Type B pancreatic cell (in vitro differentiated cells): ENCODE results near the gene MNS1. TPM values are rescaled to one million over a fixed set of nuclear protein-coding genes. Genes with fewer than 3 reads are reported as not detected.
"Not testable (repeated sequence)": the region's sequence is repeated elsewhere in the genome, so short reads cannot be mapped to it uniquely, and the experiment has no call there.

Source experiments
- DNase-seq: peaks from one replicate; pipeline ENCODE4 v3.0.0; 2021; ENCODE audit warnings: mixed read lengths; ENCODE audit not compliant: unreplicated experiment; ENCODE audit errors: extremely low spot score
- H3K27ac Mint-ChIP-seq: 2 replicates; pipeline ENCODE4 v1.8.0; 2021; ENCODE audit warnings: mild to moderate bottlenecking, mixed read lengths
- H3K27me3 Mint-ChIP-seq: 2 replicates; pipeline ENCODE4 v1.8.0; 2021; ENCODE audit warnings: mixed read lengths
- H3K36me3 Mint-ChIP-seq: 2 replicates; pipeline ENCODE4 v1.8.0; 2021; ENCODE audit warnings: mixed read lengths
- H3K4me1 Mint-ChIP-seq: one replicate; pipeline ENCODE4 v1.8.0; 2021; ENCODE audit warnings: mixed read lengths; ENCODE audit not compliant: unreplicated experiment
- H3K4me3 Mint-ChIP-seq: 2 replicates; pipeline ENCODE4 v1.8.0; 2021; ENCODE audit warnings: mild to moderate bottlenecking, mixed read lengths
- H3K9me3 Mint-ChIP-seq: 2 replicates; pipeline ENCODE4 v1.8.0; 2021; ENCODE audit warnings: mixed read lengths
- CTCF ChIP-seq: fragments of 200-600 bp; sonication (generic); conservative IDR thresholded peaks from 2 replicates; pipeline ENCODE4 v1.5.0; 2021; ENCODE audit warnings: antibody characterized with exemption, mild to moderate bottlenecking
- total RNA-seq: library from RNA; stranded (reverse); gene quantifications from 2 replicates; pipeline ENCODE4 v1.2.1, GENCODE V29; 2021; ENCODE audit warnings: low replicate concordance

The MNS1 gene
- total RNA-seq, 1 donor from 2014 or later: 9.0 TPM

- Mint-ChIP-seq H3K9me3 (no peaks in the 10 kb centered on the region), H3K27me3 (no peaks in the 10 kb centered on the region), H3K4me1 (no peaks in the 10 kb centered on the region), H3K27ac (no peak overlapping the region), H3K36me3 (peaks cover 26% of the 10 kb centered on the region), H3K4me3 (no peak overlapping the region)
- no peak for TF ChIP-seq CTCF
- no peak for DNase-seq
These were observed 39.0 kb downstream of the MNS1 start for GRCh38 chr15:56425976-56426375.

GRCh38 chr15:56425276-56425675 is 39.7 kb downstream of the MNS1 start:
- Mint-ChIP-seq H3K27me3 (no peaks in the 10 kb centered on the region), H3K36me3 (peaks cover 26% of the 10 kb centered on the region), H3K4me3 (no peak overlapping the region), H3K4me1 (no peaks in the 10 kb centered on the region), H3K9me3 (no peaks in the 10 kb centered on the region), H3K27ac (no peak overlapping the region)
- TF ChIP-seq CTCF: no peak
- DNase-seq: no peak

GRCh38 chr15:56413114-56413733 is 51.7 kb downstream of the MNS1 start:
- not testable (repeated sequence) for H3K4me1 Mint-ChIP-seq, H3K27ac Mint-ChIP-seq, H3K4me3 Mint-ChIP-seq, DNase-seq, H3K9me3 Mint-ChIP-seq, H3K27me3 Mint-ChIP-seq
- peaks cover 30% of the 10 kb centered on the region for H3K36me3 Mint-ChIP-seq

GRCh38 chr15:56411122-56411749 is 53.7 kb downstream of the MNS1 start:
- no peak for TF ChIP-seq CTCF
- Mint-ChIP-seq H3K27ac (no peak overlapping the region), H3K9me3 (no peaks in the 10 kb centered on the region), H3K4me1 (no peaks in the 10 kb centered on the region), H3K4me3 (no peak overlapping the region), H3K27me3 (no peaks in the 10 kb centered on the region), H3K36me3 (peaks cover 14% of the 10 kb centered on the region)
- no peak for DNase-seq

DNA sequence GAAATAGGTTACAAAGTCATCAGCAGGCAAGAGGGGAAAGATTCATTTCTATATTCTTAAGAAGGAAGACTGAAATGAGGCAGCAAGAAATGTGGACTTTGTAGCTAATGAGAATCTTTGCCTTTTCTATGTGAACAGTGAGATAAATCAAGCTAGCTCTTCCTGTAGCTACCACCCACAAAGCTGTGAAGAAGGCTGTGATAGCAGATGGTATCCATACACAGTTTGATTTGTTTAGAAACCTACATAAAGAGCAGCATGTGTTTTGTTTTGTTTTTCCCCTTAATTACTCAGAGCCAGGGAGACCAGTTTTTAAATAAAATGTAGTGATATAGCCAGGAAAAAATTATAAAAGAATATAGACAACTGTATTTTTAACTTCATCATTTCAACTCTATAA is 54.2 kb downstream of the MNS1 start:
- Mint-ChIP-seq H3K27me3 (no peaks in the 10 kb centered on the region), H3K27ac (no peak overlapping the region), H3K4me1 (no peaks in the 10 kb centered on the region), H3K9me3 (no peaks in the 10 kb centered on the region), H3K4me3 (no peak overlapping the region), H3K36me3 (peaks cover 10% of the 10 kb centered on the region)
- no peak for DNase-seq
- no peak for TF ChIP-seq CTCF

GRCh38 chr15:56399209-56399608 is 65.7 kb downstream of the MNS1 start:
- not testable (repeated sequence) for DNase-seq, H3K4me3 Mint-ChIP-seq, H3K27me3 Mint-ChIP-seq, H3K27ac Mint-ChIP-seq, H3K4me1 Mint-ChIP-seq
- peaks cover 42% of the 10 kb centered on the region for H3K36me3 Mint-ChIP-seq
- peaks cover 20% of the 10 kb centered on the region for H3K9me3 Mint-ChIP-seq

DNA sequence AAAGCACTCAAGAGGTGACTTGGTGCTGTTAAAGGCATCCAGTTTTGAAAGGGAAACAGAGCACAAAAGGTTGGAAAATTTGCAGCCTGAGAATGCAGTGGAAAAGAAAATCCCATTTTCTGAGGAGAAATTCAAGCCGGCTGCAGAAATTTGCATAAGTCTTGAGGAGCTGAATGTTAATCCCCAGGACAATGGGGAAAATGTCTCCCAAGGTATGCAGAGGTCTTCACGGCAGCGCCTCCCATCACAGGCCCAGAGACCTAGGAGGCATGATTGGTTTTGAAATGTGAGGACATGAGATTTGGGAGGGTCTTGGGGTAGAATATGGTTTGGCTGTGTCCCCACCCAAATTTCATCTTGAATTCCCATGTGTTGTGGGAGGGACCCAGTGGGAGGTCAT is 67.6 kb downstream of the MNS1 start:
- DNase-seq, H3K27me3 Mint-ChIP-seq, H3K27ac Mint-ChIP-seq, H3K4me1 Mint-ChIP-seq, H3K4me3 Mint-ChIP-seq: not testable (repeated sequence)
- H3K9me3 Mint-ChIP-seq: peaks cover 16% of the 10 kb centered on the region
- peaks cover 42% of the 10 kb centered on the region for H3K36me3 Mint-ChIP-seq
